ENCODE measurements around the gene DMC1. TPM values are rescaled to one million over a fixed set of nuclear protein-coding genes. Genes with fewer than 3 reads are reported as not detected.

DMC1 gene
- total RNA-seq, 5 donors from 2014 or later (not counting 1 experiment from before 2014, with no cell fraction given): 0.55 to 0.78 (median 0.68) TPM; not detected in 1

DNA sequence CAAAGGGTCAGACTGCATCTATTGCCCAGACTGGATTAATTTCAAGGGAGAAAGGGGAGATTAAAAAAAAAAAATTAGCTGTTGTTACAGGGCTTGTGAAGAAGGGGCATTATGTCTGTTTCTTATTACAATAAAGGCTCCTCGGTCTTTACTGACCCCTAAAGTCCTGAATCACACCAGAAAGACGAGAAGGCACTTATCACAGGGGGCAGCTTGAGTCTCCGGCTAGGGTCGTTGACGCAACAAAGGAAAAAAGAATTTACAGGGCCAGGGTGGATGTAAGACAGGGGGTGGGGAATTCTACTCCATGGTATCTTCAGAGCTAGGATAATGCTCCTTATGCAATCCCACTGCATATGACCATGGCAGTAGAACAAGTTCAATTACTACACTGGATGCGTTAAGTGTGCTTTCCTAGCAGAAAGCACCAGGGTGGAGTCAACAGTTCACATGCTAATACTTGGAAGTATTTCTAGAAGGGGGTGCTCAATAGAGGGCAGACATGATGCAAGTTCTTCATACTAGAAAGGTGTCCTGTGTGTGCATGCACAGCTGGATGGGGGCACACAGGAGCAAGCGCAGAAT is 80.3 kb downstream of the DMC1 start:
- ChIA-PET CTCF (interaction anchor here in 1 of 2 donors (0.6 kb wide), 1 partner anchor 140 kb away, joined by 4 read pairs; no protein-coding TSS in a partner anchor), POLR2A (interaction anchor here in 1 of 2 donors (0.6 kb wide), 1 partner anchor 26 kb away, joined by 3 read pairs; no protein-coding TSS in a partner anchor)
- Mint-ChIP-seq H3K36me3 (peaks cover 64% of the 10 kb centered on the region), H3K4me1 (peaks cover 48 to 70% (median 59%) of the 10 kb centered on the region in 3 donors), H3K27ac (peak overlapping the region in 1 of 2 donors; percentile 70), H3K27me3 (no peaks in the 10 kb centered on the region), H3K9me3 (no peaks in the 10 kb centered on the region), H3K4me3 (no peak overlapping the region)
- no peak overlapping the region for H3K4me3 ChIP-seq (ENCODE audit: control insufficient read depth in 1 of 2, extremely low read depth in 1 of 2, low read length in 1 of 2)
- no peaks in the 10 kb centered on the region for H3K27me3 ChIP-seq (replicated peaks in 1 of 2; ENCODE audit: control insufficient read depth in 2 of 2, extremely low read depth in 1 of 2, insufficient read depth in 2 of 2, low read length in 1 of 2)
- DNase-seq: no peak
- H3K9me3 ChIP-seq: no peaks in the 10 kb centered on the region
- WGBS (ENCODE audit: insufficient coverage): no CpG with 5 or more reads among the region's 7 CpGs
- no peak overlapping the region for H3K27ac ChIP-seq (ENCODE audit: low read length)
- peaks cover 0 to 15% of the 10 kb centered on the region in 2 experiments for H3K4me1 ChIP-seq (ENCODE audit: control insufficient read depth in 1 of 2, extremely low read depth in 1 of 2, insufficient read depth in 2 of 2, low read length in 2 of 2)
- peak in 1 of 4 experiments; percentile 23 for ATAC-seq (replicated peaks in 1 of 4)
- peaks cover 10 to 98% of the 10 kb centered on the region in 2 donors for H3K36me3 ChIP-seq (ENCODE audit: control insufficient read depth in 2 of 2, extremely low read depth in 1 of 2, insufficient read depth in 1 of 2, low read length in 1 of 2)

DNA sequence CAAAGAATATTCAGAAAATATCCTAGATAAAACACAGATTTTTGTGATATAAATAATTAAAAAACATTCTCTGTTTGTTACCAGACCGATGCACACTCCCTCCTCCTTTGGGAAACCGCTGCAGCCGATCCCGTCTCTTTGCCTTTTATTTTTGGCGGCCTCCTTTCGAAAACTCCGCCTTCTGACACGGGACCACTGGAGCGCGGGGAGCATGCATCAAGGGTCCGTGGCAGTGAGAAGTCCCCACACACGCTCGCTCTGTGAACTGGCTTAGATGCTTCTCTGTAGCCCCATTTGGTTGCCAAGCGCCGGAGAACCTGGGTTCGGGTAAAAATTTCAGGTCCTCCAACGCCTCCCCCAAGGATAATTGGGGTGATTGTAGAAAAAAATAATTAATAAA is 80.8 kb downstream of the DMC1 start:
- H3K4me3 Mint-ChIP-seq: no peak overlapping the region
- H3K36me3 Mint-ChIP-seq: peaks cover 65% of the 10 kb centered on the region
- POLR2A ChIA-PET: interaction anchor here in 1 of 2 donors (1.4 kb wide), 1 partner anchor 10 kb away, joined by 4 read pairs; no protein-coding TSS in a partner anchor
- peaks cover 47 to 69% (median 57%) of the 10 kb centered on the region in 3 donors for H3K4me1 Mint-ChIP-seq
- H3K27ac Mint-ChIP-seq: no peak overlapping the region
- H3K9me3 Mint-ChIP-seq: no peaks in the 10 kb centered on the region
- Histone ChIP-seq H3K4me1 (ENCODE audit: control insufficient read depth in 1 of 2, extremely low read depth in 1 of 2, insufficient read depth in 2 of 2, low read length in 2 of 2) (peaks cover 0 to 14% of the 10 kb centered on the region in 2 experiments), H3K27me3 (replicated peaks in 1 of 2; ENCODE audit: control insufficient read depth in 2 of 2, extremely low read depth in 1 of 2, insufficient read depth in 2 of 2, low read length in 1 of 2) (no peaks in the 10 kb centered on the region), H3K4me3 (ENCODE audit: control insufficient read depth in 1 of 2, extremely low read depth in 1 of 2, low read length in 1 of 2) (no peak overlapping the region), H3K27ac (ENCODE audit: low read length) (no peak overlapping the region), H3K9me3 (no peaks in the 10 kb centered on the region), H3K36me3 (ENCODE audit: control insufficient read depth in 2 of 2, extremely low read depth in 1 of 2, insufficient read depth in 1 of 2, low read length in 1 of 2) (peaks cover 10 to 98% of the 10 kb centered on the region in 2 donors)
- 98% methylated on average over 14 of the region's 17 CpGs for WGBS (ENCODE audit: insufficient coverage)
- DNase-seq (no peak), ATAC-seq (replicated peaks in 1 of 4) (no peak)
- CTCF ChIA-PET: no interaction called here
- H3K27me3 Mint-ChIP-seq: no peaks in the 10 kb centered on the region

DNA sequence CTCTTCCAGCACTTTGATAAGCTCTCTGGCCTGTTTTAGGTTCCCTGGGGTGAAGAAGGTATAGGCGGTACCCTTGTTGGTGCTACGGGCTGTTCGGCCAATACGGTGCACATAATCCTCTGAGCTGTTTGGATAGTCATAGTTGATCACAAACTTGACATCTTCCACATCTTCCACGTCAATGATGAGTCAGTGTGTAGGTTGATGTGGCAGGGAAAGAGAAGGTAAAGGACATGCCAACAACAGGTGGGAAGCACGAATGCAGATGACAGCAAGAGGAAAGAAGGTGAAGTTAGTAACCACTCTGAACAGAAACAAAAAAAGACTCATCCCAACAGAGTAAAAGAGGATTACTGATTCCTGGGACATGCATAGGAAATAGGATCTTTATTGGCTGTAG is 82.0 kb downstream of the DMC1 start:
- H3K27ac Mint-ChIP-seq: peak overlapping the region in 1 of 2 donors; percentile 36
- H3K4me3 Mint-ChIP-seq: no peak overlapping the region
- H3K9me3 Mint-ChIP-seq: no peaks in the 10 kb centered on the region
- no peaks in the 10 kb centered on the region for H3K27me3 Mint-ChIP-seq
- Histone ChIP-seq H3K27ac (ENCODE audit: low read length) (no peak overlapping the region), H3K36me3 (ENCODE audit: control insufficient read depth in 2 of 2, extremely low read depth in 1 of 2, insufficient read depth in 1 of 2, low read length in 1 of 2) (peaks cover 10 to 98% of the 10 kb centered on the region in 2 donors), H3K27me3 (replicated peaks in 1 of 2; ENCODE audit: control insufficient read depth in 2 of 2, extremely low read depth in 1 of 2, insufficient read depth in 2 of 2, low read length in 1 of 2) (no peaks in the 10 kb centered on the region), H3K9me3 (no peaks in the 10 kb centered on the region), H3K4me1 (ENCODE audit: control insufficient read depth in 1 of 2, extremely low read depth in 1 of 2, insufficient read depth in 2 of 2, low read length in 2 of 2) (peaks cover 0 to 9% of the 10 kb centered on the region in 2 experiments), H3K4me3 (ENCODE audit: control insufficient read depth in 1 of 2, extremely low read depth in 1 of 2, low read length in 1 of 2) (no peak overlapping the region)
- WGBS (ENCODE audit: insufficient coverage): no CpG with 5 or more reads among the region's 6 CpGs
- no peak for ATAC-seq (replicated peaks in 1 of 4)
- CTCF ChIA-PET: interaction anchor here in 1 of 2 donors (0.6 to 0.7 kb wide), 2 partner anchors 11 to 553 kb away, joined by 3 read pairs; no protein-coding TSS in a partner anchor
- DNase-seq: no peak
- peaks cover 65% of the 10 kb centered on the region for H3K36me3 Mint-ChIP-seq
- POLR2A ChIA-PET: interaction anchor here in 1 of 2 donors (0.6 to 1.4 kb wide), 2 partner anchors 11 to 428 kb away, joined by 3 to 4 read pairs; no protein-coding TSS in a partner anchor
- peaks cover 41 to 65% (median 53%) of the 10 kb centered on the region in 3 donors for H3K4me1 Mint-ChIP-seq

GRCh38 chr22:38485783-38486182 is 84.2 kb downstream of the DMC1 start:
- Histone ChIP-seq H3K4me1 (ENCODE audit: control insufficient read depth in 1 of 2, extremely low read depth in 1 of 2, insufficient read depth in 2 of 2, low read length in 2 of 2) (peaks cover 0 to 9% of the 10 kb centered on the region in 2 experiments), H3K27ac (ENCODE audit: low read length) (no peak overlapping the region), H3K36me3 (ENCODE audit: control insufficient read depth in 2 of 2, extremely low read depth in 1 of 2, insufficient read depth in 1 of 2, low read length in 1 of 2) (peaks cover 13 to 99% of the 10 kb centered on the region in 2 donors), H3K9me3 (no peaks in the 10 kb centered on the region), H3K27me3 (replicated peaks in 1 of 2; ENCODE audit: control insufficient read depth in 2 of 2, extremely low read depth in 1 of 2, insufficient read depth in 2 of 2, low read length in 1 of 2) (no peaks in the 10 kb centered on the region), H3K4me3 (ENCODE audit: control insufficient read depth in 1 of 2, extremely low read depth in 1 of 2, low read length in 1 of 2) (no peak overlapping the region)
- DNase-seq (no peak), ATAC-seq (replicated peaks in 1 of 4) (peak in 2 of 4 experiments; percentile 27 to 37)
- WGBS (ENCODE audit: insufficient coverage): 86% methylated on average over 1 of the region's 5 CpGs
- peaks cover 47 to 55% (median 47%) of the 10 kb centered on the region in 3 donors for H3K4me1 Mint-ChIP-seq
- no peaks in the 10 kb centered on the region for H3K27me3 Mint-ChIP-seq
- H3K9me3 Mint-ChIP-seq: no peaks in the 10 kb centered on the region
- ChIA-PET POLR2A (interaction anchor here (0.6 to 0.9 kb wide), 6 partner anchors 9 to 266 kb away, joined by 3 to 5 read pairs (median 4); no protein-coding TSS in a partner anchor), CTCF (no interaction called here)
- peak overlapping the region; percentile 34 to 36 for H3K27ac Mint-ChIP-seq
- no peak overlapping the region for H3K4me3 Mint-ChIP-seq
- peaks cover 78% of the 10 kb centered on the region for H3K36me3 Mint-ChIP-seq

- Mint-ChIP-seq H3K4me1 (peaks cover 33 to 40% (median 35%) of the 10 kb centered on the region in 3 donors), H3K4me3 (no peak overlapping the region), H3K36me3 (peaks cover 64% of the 10 kb centered on the region), H3K27me3 (no peaks in the 10 kb centered on the region), H3K27ac (peak overlapping the region; percentile 35 to 59), H3K9me3 (no peaks in the 10 kb centered on the region)
- 86% methylated on average over 1 of the region's 1 CpG for WGBS (ENCODE audit: insufficient coverage)
- CTCF ChIA-PET: no interaction called here
- H3K4me1 ChIP-seq (ENCODE audit: control insufficient read depth in 1 of 2, extremely low read depth in 1 of 2, insufficient read depth in 2 of 2, low read length in 2 of 2): peaks cover 0 to 9% of the 10 kb centered on the region in 2 experiments
- no peak overlapping the region for H3K4me3 ChIP-seq (ENCODE audit: control insufficient read depth in 1 of 2, extremely low read depth in 1 of 2, low read length in 1 of 2)
- POLR2A ChIA-PET: interaction anchor here in 1 of 2 donors (0.6 to 1.3 kb wide), 2 partner anchors 15 to 98 kb away, joined by 4 read pairs; no protein-coding TSS in a partner anchor
- ATAC-seq (replicated peaks in 1 of 4): no peak
- DNase-seq: no peak
- no peaks in the 10 kb centered on the region for H3K27me3 ChIP-seq (replicated peaks in 1 of 2; ENCODE audit: control insufficient read depth in 2 of 2, extremely low read depth in 1 of 2, insufficient read depth in 2 of 2, low read length in 1 of 2)
- H3K27ac ChIP-seq (ENCODE audit: low read length): no peak overlapping the region
- H3K36me3 ChIP-seq (ENCODE audit: control insufficient read depth in 2 of 2, extremely low read depth in 1 of 2, insufficient read depth in 1 of 2, low read length in 1 of 2): peaks cover 10 to 92% of the 10 kb centered on the region in 2 donors
- no peaks in the 10 kb centered on the region for H3K9me3 ChIP-seq
Measured at GRCh38 chr22:38484244-38484643, 85.7 kb downstream of the DMC1 start.

DNA sequence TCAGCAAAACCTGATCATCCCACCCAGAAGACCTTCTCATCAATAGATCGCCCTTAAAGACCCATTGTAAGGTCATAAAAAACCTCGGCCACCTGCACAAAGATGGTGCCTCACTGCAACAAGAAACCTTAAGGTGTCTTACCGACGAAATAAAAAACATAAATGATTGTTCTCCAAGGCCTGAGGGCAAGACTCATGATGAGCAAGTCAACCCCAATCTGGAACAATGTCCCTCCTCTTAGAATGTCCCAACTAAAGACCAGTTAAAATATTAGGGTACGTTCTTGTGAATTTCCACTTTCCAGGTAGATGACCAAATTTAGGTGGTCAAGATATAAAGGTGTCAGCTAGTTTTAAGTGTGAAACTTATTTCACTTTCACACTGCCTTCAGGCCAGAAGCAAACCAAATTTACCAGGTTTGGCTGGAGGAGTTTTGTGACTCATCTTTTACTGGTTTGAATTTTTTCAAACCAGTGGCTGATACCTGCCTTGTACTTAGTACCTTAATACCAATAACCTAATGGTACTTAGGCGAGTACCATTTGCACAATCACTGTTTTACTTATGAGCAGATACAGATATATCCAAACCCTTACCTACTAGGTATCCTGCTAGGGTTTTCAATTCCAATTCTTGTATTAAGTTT is 87.2 kb downstream of the DMC1 start:
- ATAC-seq (replicated peaks in 1 of 4): no peak
- Histone ChIP-seq H3K9me3 (no peaks in the 10 kb centered on the region), H3K4me3 (ENCODE audit: control insufficient read depth in 1 of 2, extremely low read depth in 1 of 2, low read length in 1 of 2) (no peak overlapping the region), H3K27me3 (replicated peaks in 1 of 2; ENCODE audit: control insufficient read depth in 2 of 2, extremely low read depth in 1 of 2, insufficient read depth in 2 of 2, low read length in 1 of 2) (no peaks in the 10 kb centered on the region), H3K4me1 (ENCODE audit: control insufficient read depth in 1 of 2, extremely low read depth in 1 of 2, insufficient read depth in 2 of 2, low read length in 2 of 2) (peaks cover 0 to 7% of the 10 kb centered on the region in 2 experiments), H3K27ac (ENCODE audit: low read length) (no peak overlapping the region), H3K36me3 (ENCODE audit: control insufficient read depth in 2 of 2, extremely low read depth in 1 of 2, insufficient read depth in 1 of 2, low read length in 1 of 2) (peaks cover 10 to 80% of the 10 kb centered on the region in 2 donors)
- Mint-ChIP-seq H3K4me1 (peaks cover 22 to 31% (median 26%) of the 10 kb centered on the region in 3 donors), H3K9me3 (no peaks in the 10 kb centered on the region), H3K36me3 (peaks cover 53% of the 10 kb centered on the region), H3K4me3 (no peak overlapping the region), H3K27me3 (no peaks in the 10 kb centered on the region), H3K27ac (peak overlapping the region in 1 of 2 donors; percentile 1)
- no peak for DNase-seq
- POLR2A ChIA-PET: interaction anchor here in 1 of 2 donors (0.6 kb wide), 1 partner anchor 1707 kb away, joined by 3 read pairs; the partner anchor contains the start of gene IFT27
- CTCF ChIA-PET: no interaction called here
- 100% methylated on average over 4 of the region's 6 CpGs for WGBS (ENCODE audit: insufficient coverage)
